ENCODE results near the gene RALA. TPM values are rescaled to one million over a fixed set of nuclear protein-coding genes. Genes with fewer than 3 reads are reported as not detected.
"Not testable (repeated sequence)": the region's sequence is repeated elsewhere in the genome, so short reads cannot be mapped to it uniquely, and the experiment has no call there.

Gene RALA
- total RNA-seq, 1 experiment from 2014 or later = 15.4 TPM

DNA sequence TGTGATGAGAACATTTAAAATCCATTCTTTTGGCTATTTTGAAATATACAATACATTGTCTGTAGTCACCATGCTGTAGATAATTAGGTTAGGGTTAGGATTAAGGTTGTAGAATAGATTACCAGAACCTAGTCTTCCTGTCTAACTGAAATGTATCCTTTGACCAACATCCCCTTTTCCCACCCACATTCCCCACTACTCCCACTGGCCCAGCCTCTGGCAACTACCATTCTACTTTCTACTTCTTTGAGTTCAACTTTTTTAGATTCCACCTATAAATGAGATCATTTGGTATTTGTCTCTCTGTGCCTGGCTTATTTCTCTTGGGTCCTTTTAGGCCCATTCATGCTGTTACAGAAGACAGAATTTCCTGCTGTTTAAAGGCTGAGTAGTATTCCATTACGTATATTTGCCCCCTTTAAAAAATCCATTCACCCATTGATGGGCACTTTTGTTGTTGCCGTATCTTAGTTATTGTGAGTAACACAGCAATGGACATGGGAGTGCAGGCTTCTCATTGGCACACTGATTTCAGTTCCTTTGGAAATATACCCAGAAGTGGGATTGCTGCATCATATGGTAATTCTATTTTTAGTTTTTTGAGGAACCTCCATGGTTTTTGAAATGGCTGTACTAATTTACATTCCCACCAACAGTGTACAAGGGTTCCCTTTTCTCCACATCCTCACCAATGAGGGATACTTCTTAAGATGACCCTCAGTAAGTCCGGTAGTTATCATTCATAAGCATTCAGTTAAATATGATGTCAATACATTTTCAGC is 104.0 kb downstream of the RALA start:
- no peak for DNase-seq (ENCODE audit: low spot score)

DNA sequence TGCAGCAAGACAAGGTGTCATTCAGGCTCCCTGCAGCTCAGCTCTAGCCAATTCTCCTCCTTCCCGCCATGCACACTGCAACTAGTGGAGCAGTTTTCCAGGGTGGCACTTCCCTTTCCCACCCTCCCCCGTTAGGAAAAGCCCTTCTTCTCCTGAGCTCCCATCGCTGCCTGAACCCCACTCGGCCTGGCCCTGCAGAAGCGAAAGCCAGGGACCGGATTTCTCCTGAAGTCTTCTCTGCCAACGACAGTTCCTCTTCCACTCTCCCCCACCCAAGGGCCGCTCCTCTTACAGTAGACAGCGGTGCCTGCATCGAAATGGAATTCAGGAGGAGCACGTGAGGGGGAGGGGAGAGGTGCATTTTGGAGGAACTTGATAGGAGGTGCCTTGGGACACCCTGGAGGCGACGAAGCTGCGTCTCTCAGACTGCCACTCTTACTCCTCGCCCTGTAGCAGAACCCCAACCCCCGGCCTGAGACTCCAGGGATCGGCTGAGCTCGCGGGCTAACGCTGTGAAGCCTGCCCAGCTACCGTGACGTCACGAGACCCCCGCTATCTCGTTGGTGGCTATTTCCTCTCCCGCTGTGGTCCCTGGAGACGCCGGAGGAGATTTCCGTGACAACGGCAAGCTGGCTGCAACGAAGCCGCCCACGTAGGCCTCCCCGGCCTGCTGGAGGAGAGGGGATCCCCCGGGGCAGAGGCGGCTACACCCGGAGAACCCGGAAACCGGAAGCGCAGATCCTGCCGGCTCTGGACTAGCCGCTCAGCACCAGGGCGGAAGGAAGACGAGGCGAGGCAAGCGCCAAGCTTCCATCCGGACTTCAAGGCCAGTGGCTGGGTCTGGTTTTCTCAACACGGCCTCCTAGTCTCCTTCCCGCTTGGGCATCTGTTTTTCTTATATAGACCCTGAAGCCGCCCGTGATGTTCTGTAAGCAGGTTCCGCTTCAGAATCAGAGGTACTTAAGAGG is 109.7 kb downstream of the RALA start:
- peak; percentile 99 for DNase-seq (ENCODE audit: low spot score)

DNA sequence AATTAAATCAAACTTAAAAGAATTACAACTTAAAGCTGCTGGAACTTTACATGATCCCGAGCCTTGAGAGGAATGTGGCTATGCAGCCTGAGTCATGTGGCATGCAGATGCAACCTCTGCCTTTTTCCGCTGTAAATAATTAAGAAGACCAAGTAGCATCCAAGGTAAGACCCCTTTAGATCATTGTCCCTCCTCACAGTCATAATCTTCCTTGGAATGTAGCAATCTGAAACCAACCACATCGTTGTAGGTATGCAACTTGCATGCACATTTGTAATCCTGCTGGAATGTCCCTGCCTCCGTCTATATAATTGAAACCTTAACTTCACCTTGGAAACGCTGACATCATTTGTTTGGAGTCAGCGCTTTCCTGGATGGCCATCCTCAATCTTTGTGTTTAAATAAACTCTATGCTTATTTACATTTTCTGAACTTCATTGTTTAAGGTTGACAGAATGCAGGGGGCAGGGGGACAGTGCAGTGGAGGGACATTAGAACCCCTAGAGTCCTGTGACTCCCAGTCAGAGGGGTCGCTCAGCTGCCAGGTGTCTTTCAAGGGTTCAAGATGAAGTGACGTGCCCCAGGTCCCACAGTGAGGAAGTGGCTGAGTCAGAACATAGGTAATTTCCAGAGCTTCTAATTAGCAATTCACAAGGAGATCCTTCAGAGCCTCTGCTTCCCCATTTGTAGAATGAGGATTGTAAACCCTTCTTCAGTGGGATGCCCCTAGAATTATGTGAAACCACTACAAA is 110.7 kb downstream of the RALA start:
- peak; percentile 97 for DNase-seq (ENCODE audit: low spot score)

DNA sequence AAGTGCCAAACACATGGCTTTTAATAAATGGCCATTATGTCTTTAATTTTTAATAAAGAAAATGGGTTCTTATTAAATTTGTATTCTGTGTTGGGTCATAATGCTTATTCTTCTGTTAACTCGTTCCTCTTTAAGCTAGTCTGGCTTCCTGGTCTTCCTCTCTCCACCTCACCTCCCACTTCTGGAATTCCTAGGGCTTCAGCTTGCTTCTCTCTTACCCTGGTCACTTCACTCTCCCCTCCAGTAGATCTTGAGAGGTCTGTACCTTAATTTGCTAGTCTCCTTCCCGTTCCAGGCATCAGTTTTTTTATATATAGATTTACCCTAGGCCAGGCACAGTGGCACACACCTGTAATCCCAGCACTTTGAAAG is 111.2 kb downstream of the RALA start:
- DNase-seq (ENCODE audit: low spot score) = no peak

DNA sequence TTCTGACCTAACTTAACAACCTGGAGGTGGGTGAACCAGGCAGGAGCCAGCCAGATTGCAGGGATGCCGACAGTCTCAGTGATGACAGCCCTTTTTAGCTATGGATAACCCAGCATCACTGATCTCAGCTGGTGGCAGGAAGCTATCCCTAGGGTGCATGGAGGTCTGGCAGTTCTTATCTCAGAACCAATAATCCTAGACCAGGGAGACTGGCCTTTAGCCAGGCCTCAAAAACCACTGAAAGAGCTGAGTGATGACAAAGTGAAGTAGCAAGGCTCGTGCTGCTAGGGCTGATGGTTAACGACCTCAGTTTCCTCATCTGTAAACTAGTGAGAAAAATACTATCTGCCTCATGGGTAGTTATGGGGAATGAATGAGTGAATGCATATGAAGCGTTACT is 112.5 kb downstream of the RALA start:
- DNase-seq (ENCODE audit: low spot score) = no peak

DNA sequence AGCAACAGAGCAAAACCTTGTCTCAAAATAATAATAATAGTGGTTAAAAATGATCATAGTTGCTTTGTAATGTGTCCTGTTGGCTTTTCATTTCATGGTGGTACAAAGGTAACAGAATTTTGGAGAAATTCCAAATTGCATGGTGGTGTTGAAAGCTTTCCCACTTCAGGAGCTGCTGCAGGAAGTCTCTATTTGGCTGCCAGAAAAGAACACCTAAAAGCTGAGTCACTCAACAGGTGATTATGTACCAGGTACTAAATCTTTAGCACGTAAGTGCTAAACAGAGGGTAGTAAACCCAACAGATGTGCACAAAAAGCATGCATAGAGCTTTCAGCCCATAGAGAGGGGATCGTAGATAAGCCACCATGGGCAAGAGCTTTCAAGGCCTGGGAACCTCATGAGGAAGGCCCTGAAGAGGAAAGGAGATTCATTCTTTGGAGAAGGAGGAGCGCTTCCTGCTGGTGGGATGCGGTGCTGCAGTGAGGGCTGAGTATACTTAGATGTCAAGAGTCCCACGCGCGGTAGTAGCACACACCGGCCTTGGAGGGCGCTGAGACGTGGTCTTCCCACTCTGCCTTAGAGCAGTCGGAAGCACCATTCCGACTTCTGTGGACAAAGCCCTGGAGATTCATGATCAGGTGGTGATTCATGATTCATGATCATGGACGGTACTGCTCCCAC is 118.7 kb downstream of the RALA start:
- DNase-seq (ENCODE audit: low spot score) = peak; percentile 75

DNA sequence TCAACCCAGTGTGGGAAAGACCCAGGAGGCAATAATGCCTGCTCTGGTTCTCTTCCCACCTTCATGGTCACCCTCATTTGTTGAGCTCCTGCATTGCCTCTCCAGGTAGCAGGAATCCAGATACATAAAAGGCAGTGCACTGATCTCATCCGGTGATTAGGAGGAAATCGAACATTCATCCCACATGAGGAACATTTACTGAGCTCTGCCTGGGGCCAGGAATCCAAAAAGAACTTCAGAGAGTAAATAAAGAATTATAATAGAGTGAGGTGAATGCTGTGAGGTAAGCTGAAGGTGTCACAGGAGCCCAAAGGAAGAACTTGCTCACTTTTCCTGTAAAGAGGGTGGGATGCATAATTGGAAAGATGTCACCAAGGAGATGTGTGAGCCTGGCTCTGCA is 121.2 kb downstream of the RALA start:
- no peak for DNase-seq (ENCODE audit: low spot score)

DNA sequence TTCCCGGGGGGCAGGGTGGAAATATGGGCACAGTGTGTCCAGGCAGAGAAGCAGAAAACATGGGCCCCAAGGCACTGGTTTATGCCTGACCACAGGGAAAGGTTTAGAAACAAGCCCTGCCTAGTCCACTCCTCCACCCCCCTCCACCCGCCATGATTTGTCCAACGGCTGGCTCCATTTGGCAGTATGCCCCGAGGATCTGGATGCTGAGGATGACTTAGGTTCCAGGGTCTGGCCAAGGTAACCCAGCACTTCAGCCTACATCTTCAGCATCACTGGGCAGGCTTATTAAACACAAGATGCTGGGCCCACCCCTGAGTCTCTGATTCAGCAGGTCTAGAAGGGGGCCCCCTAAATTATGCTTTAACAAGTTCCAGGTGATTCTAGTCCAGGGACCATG is 121.9 kb downstream of the RALA start:
- DNase-seq (ENCODE audit: low spot score) = peak; percentile 62

DNA sequence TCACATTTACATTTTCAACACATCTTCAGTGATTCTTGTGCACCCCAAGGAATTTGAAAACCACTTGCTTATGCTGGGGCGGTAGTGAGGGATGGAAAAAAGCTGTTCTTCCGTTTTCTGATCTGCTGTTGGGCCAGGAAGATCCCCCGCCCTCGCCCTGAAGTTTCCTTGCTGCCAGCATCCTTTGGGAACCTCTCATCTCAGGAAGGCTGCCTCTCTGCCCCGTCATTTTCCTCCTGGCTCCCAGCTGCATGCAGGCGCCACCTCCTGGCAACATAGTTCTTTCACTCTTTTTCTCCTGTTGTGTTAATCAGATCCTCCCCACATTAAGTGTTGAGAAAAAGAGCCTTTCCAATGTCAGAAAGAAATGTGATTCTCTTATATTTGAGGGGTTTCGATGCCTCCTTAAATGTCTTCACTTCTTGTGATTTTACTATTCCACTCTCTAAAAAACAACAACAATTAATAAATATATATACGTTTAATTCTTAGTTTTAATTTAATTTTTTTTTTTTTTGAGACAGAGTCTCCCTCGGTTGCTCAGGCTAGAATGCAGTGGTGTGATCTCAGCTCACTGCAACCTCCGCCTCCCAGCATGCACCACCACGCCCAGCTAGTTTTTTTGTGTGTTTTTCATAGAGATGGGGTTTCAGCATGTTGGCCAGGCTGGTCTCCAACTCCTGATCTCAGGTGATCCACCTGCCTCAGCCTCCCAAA is 122.9 kb downstream of the RALA start:
- peak; percentile 95 for DNase-seq (ENCODE audit: low spot score)

DNA sequence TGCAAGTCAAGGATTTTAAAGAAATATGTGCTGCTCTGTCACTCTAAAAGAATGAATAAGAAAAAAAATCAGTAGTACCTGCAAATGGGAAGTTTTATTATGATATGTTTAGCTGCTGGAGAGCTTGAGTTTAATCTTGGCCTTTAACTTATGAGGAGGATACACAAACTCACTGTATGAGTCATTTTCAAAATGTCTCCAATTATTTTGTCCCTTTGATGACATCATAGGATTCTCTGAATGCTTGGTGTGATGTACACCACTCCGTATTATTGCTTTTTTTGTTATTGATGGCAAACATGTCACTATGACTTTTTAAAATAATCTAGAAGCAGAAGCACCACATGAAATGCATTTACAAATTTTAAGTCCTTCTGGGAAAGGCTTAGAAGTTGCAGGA is 125.8 kb downstream of the RALA start:
- DNase-seq (ENCODE audit: low spot score) = peak; percentile 75

DNA sequence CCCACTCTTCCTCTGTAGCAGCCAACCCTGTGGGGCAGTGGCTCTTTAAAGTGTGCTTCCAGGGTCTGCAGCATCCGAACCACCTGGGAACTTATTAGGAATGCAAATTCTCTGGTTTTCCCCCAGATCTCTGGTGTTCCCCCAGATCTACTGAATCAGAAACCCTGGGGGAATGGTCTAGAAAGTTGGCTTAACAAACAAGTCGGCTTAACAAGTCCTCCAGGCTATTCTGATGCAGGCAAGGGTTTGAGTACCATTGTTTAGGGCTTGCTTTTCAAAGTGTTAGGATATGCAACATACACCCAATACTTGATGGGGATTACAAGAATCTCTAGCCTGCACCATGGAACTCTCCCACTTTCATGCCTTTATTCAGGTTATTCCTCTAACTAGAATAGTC is 126.3 kb downstream of the RALA start:
- no peak for DNase-seq (ENCODE audit: low spot score)

DNA sequence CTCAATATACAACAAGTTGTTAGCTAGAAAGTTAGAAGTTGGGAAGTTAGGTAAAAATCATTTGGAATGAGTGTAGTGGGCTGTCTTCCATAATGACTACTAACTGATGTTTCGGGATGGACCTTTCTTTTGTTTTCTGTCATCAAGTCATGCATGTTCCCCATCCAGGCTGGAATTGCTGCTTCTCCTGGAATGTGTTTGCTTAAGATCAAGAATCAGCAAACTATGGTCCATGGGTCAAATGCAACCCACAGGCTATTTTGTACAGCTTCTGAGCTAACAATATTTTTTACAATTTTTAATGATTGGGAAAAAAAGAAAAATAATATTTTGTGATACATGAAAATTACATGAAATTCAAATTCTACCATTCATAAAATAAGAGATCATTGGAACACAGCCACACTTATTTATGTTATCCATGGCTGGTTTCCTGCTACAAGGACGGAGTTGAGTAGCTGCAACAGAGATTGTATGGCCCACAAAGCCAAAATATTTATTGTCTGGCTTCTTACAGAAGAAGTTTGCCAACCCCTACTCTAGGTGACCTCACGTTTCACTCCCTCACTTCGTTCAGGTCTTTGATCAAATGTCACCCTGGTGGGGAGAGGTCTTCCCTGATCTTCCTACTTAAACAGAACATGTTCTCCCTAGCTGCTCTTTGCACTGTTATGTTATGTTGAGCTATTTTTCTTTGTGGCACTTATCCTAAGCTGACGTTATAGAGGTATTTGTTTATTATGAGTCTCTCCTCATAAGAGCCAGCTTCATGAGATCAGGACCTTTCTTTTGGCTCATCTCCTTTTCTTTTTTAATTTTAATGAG is 127.1 kb downstream of the RALA start:
- no peak for DNase-seq (ENCODE audit: low spot score)

DNA sequence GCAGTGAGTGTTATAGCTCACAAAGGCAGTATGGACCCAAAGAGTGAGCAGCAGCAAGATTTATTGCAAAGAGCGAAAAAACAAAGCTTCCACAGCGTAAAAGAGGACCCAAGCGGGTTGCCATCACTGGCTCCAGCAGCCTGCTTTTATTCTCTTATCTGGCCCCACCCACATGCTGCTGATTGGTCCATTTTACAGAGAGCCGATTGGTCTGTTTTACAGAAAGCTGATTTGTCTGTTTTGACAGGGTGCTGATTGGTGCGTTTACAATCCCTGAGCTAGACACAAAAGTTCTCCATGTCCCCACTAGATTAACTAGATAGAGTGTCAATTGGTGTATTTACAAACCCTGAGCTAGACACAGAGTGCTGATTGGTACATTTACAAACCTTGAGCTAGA is 129.9 kb downstream of the RALA start:
- DNase-seq (ENCODE audit: low spot score) = not testable (repeated sequence)

DNA sequence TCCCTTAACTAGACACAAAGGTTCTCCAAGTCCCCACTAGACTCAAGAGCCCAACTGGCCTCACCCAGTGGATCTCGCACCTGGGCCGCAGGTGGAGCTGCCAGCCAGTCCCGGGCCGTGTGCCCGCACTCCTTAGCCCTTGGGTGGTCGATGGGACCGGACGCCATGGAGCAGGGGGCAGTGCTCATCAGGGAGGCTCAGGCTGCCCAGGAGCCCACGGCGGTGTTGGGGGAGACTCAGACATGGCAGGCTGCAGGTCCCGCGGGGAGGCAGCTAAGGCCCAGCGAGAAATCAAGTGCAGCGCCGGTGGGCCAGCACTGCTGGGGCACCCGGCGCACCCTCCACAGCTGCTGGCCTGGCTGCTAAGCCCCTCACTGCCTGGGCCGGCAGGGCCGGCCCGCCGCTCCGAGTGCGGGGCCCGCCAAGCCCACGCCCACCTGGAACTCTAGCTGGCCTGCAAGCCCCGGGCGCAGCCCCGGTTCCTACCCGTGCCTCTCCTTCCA is 130.5 kb downstream of the RALA start:
- no peak for DNase-seq (ENCODE audit: low spot score)

DNA sequence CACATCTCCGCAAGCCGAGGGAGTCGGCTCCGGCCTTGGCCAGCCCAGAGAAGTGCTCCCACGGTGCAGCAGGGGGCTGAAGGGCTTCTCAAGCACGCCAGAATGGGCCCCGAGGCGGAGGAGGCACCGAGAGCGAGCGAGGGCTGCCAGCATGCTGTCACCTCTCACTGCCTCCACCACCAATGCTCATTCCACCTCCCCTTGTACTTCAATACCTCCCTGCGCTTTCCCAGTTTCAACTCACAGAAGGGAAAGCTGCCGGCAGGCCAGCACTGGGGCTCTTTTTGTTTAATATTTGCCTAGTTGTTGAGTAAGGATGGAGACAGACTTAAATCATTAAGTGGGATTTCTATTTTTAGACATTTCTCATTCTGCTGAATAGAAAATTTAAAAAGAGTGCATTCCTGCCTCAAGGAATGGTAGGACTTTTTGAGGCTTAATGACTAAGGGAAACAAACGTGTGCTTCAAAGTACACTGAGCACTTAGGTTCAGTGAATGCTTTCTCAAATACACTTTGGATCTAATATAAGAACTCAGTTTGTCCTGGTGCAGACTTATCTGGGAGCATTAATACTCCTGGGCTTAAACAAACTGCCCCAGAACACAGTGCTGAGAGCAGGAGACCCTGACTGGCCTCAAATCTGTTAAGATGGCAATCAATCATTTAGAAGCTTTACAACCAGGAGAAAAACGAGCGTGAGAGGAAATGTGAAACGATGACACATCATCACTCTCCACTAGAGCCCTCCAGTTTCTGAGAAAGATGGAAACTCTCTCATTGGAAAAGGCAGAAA is 131.2 kb downstream of the RALA start:
- DNase-seq (ENCODE audit: low spot score) = peak; percentile 73

DNA sequence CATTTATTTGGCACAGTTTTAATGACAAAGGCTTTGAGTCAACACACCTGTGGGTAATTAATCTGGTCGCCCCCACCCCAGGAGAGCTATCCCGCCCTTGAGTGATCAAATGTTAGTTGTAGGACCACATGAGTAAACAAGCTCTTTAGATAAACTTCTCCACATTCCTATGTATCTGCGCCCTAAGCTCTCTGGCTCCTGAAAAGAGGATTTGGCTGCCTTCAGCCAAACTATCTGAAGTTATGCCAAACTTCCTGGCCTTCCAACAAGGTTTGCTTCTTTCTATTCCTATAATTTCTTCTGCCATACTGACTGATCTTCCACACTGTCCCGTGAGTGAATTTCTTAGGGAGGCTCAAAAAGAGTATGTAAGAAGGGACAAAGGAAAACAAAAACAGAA is 134.2 kb downstream of the RALA start:
- no peak for DNase-seq (ENCODE audit: low spot score)
